T-helper 1 cell treated with Interleukin-12 subunit alpha and Interleukin-12 subunit beta and Interleukin-4 antibody, amounts not matched to agents 30 μg/mL and 1 μg/mL, for 36 hours (primary cell): ENCODE results near the gene C17orf75.
"Not testable (repeated sequence)": the region's sequence is repeated elsewhere in the genome, so short reads cannot be mapped to it uniquely, and the experiment has no call there.

Source experiments
- H3K27ac Mint-ChIP-seq: one replicate; pipeline ENCODE4 v1.8.0; 2021; ENCODE audit warnings: mild to moderate bottlenecking, mixed read lengths
- H3K27me3 Mint-ChIP-seq: one replicate; pipeline ENCODE4 v1.8.0; 2021; ENCODE audit warnings: low read depth, mixed read lengths
- H3K36me3 Mint-ChIP-seq: one replicate; pipeline ENCODE4 v1.8.0; 2021; ENCODE audit warnings: low read depth, mixed read lengths
- H3K4me1 Mint-ChIP-seq: one replicate; pipeline ENCODE4 v1.8.0; 2021; ENCODE audit warnings: low read depth, mixed read lengths
- H3K4me3 Mint-ChIP-seq: one replicate; pipeline ENCODE4 v1.8.0; 2021; ENCODE audit warnings: mild to moderate bottlenecking, moderate library complexity, mixed read lengths
- H3K9me3 Mint-ChIP-seq: one replicate; pipeline ENCODE4 v1.8.0; 2021; ENCODE audit warnings: mixed read lengths

C17orf75 gene

GRCh38 chr17:32330147-32330546, 11.8 kb downstream of the C17orf75 start:
- no peak overlapping the region for H3K4me3 Mint-ChIP-seq
- peaks cover 30% of the 10 kb centered on the region for H3K4me1 Mint-ChIP-seq
- H3K27me3 Mint-ChIP-seq, result no peaks in the 10 kb centered on the region
- no peaks in the 10 kb centered on the region for H3K9me3 Mint-ChIP-seq
- H3K27ac Mint-ChIP-seq, result peak overlapping the region; percentile 24
- peaks cover 22% of the 10 kb centered on the region for H3K36me3 Mint-ChIP-seq

DNA sequence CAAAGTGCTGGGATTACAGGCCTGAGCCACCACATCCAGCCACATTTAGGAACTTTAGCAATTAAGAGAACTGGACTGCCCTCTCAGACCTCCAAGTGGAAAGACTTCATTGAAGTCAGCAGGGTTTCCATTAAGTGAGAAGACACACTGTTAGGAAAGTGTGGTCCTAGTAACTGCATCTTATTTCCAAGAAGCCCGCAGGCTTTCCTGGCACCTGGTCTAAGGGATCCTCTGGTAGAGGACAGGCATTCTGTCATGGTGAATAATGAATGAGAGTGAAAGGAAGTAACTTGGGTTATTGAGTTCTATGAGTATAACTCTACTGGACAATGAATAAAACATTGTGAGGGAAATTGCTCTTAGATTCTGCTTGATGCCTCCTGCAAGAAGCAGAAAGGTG, 14.1 kb downstream of the C17orf75 start:
- Mint-ChIP-seq H3K36me3 (peaks cover 7% of the 10 kb centered on the region), H3K9me3 (no peaks in the 10 kb centered on the region), H3K27ac (no peak overlapping the region), H3K27me3 (no peaks in the 10 kb centered on the region), H3K4me3 (no peak overlapping the region), H3K4me1 (peaks cover 43% of the 10 kb centered on the region)

GRCh38 chr17:32323811-32324491, 18.0 kb downstream of the C17orf75 start:
- H3K9me3 Mint-ChIP-seq, result no peaks in the 10 kb centered on the region
- H3K4me1 Mint-ChIP-seq, result peaks cover 28% of the 10 kb centered on the region
- H3K36me3 Mint-ChIP-seq, result no peaks in the 10 kb centered on the region
- H3K27me3 Mint-ChIP-seq, result no peaks in the 10 kb centered on the region
- peak overlapping the region; percentile 29 for H3K4me3 Mint-ChIP-seq
- H3K27ac Mint-ChIP-seq, result peak overlapping the region; percentile 70

DNA sequence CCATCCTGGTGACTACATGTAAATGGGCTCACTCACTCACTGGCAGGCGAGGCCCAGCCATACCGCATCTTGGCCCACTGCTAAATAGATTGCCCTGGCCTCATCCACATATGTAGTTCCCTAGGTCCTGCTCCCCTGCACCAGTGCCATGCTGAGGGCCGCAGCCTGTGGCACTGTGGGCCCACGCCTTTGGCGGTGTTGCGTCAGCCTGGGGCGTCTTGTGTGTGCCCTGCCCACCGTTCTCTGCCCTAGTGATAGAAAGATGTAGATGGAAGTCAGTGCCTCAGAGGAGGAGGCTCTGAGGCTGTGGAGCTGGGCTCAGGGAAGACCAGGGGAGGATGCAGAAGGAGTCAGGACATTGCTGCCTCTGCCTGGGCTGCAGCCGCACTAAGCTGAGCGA, 18.9 kb downstream of the C17orf75 start:
- Mint-ChIP-seq H3K27me3 (peaks cover 2% of the 10 kb centered on the region), H3K9me3 (no peaks in the 10 kb centered on the region), H3K4me1 (peaks cover 26% of the 10 kb centered on the region), H3K27ac (peak overlapping the region; percentile 34), H3K36me3 (no peaks in the 10 kb centered on the region), H3K4me3 (no peak overlapping the region)

GRCh38 chr17:32320847-32321246, 21.1 kb downstream of the C17orf75 start:
- Mint-ChIP-seq H3K4me1 (peaks cover 22% of the 10 kb centered on the region), H3K4me3 (no peak overlapping the region), H3K27me3 (peaks cover 14% of the 10 kb centered on the region), H3K27ac (no peak overlapping the region), H3K9me3 (no peaks in the 10 kb centered on the region), H3K36me3 (no peaks in the 10 kb centered on the region)

DNA sequence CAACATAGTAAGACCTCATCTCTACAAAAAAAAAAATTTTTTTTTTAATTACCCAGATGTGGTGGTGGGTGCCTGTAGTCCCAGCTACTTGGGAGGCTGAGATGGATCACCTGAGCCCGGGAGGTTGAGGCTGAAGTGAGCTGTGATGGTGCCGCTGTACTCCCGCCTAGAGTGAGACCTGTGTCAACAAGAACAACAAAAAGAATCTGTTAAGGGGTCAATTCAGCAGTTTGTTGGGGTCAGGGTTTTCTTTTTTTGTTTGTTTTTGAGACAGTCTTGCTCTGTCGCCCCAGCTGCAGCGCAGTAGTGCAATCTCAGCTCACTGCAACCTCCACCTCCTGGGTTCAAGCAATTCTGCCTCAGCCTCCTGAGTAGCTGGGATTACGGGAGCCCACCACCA, 21.9 kb downstream of the C17orf75 start:
- not testable (repeated sequence) for H3K27ac Mint-ChIP-seq, H3K9me3 Mint-ChIP-seq, H3K36me3 Mint-ChIP-seq, H3K4me3 Mint-ChIP-seq
- Mint-ChIP-seq H3K4me1 (peaks cover 22% of the 10 kb centered on the region), H3K27me3 (peaks cover 20% of the 10 kb centered on the region)

- H3K4me3 Mint-ChIP-seq, result peak overlapping the region; percentile 79
- H3K36me3 Mint-ChIP-seq, result no peaks in the 10 kb centered on the region
- no peaks in the 10 kb centered on the region for H3K9me3 Mint-ChIP-seq
- H3K27me3 Mint-ChIP-seq, result peaks cover 26% of the 10 kb centered on the region
- H3K4me1 Mint-ChIP-seq, result peaks cover 20% of the 10 kb centered on the region
- H3K27ac Mint-ChIP-seq, result peak overlapping the region; percentile 26
Observed at GRCh38 chr17:32319548-32319905, 22.4 kb downstream of the C17orf75 start.

DNA sequence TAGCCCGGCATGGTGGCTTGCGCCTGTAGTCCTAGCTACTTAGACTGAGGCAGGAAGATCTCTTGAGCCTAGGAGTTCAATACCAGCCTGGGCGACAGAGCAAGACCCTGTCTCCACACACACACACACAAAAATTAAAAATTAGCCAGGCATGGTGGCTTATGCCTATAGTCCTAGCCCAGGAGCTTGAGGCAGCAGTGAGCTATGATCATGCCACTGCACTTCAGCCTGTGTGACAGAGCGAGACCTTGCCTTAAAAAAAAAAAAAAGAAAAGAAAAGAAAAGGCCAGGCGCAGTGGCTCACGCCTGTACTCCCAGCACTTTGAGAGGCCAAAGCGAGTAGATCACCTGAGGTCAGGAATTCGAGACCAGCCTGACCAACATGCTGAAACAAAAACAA, 23.9 kb downstream of the C17orf75 start:
- H3K9me3 Mint-ChIP-seq, result no peaks in the 10 kb centered on the region
- H3K36me3 Mint-ChIP-seq, result no peaks in the 10 kb centered on the region
- peaks cover 7% of the 10 kb centered on the region for H3K4me1 Mint-ChIP-seq
- H3K27ac Mint-ChIP-seq, result no peak overlapping the region
- peaks cover 26% of the 10 kb centered on the region for H3K27me3 Mint-ChIP-seq
- H3K4me3 Mint-ChIP-seq, result peak overlapping the region; percentile 40

- Mint-ChIP-seq H3K4me1 (peaks cover 6% of the 10 kb centered on the region), H3K36me3 (no peaks in the 10 kb centered on the region), H3K27me3 (peaks cover 26% of the 10 kb centered on the region), H3K4me3 (no peak overlapping the region), H3K27ac (no peak overlapping the region), H3K9me3 (no peaks in the 10 kb centered on the region)
Observed at GRCh38 chr17:32317353-32317752, 24.6 kb downstream of the C17orf75 start.

- not testable (repeated sequence) for H3K27ac Mint-ChIP-seq, H3K9me3 Mint-ChIP-seq, H3K4me3 Mint-ChIP-seq, H3K36me3 Mint-ChIP-seq, H3K4me1 Mint-ChIP-seq
- H3K27me3 Mint-ChIP-seq, result peaks cover 26% of the 10 kb centered on the region
Observed at GRCh38 chr17:32316653-32317052, 25.3 kb downstream of the C17orf75 start.

DNA sequence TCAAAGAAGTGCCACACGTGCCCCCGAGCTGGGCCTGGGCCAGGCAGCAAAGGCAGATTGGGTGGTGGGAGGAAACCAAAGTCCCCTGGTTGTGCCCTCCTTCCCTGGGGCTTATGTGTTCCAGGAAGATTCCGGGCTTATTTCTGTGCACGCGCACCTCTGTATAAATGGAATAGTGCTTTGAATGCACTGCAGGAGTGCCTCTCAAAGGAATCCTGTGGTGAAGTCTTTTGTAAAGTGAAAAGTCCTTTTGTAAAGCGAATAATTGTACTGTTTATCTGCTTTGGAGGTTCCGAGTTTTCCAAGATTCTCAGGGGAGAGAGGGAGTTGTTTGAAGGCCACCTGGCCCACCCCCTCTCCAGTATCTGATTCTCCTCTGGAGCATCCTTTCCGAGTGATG, 26.8 kb downstream of the C17orf75 start:
- no peaks in the 10 kb centered on the region for H3K36me3 Mint-ChIP-seq
- no peaks in the 10 kb centered on the region for H3K9me3 Mint-ChIP-seq
- no peak overlapping the region for H3K4me3 Mint-ChIP-seq
- no peak overlapping the region for H3K27ac Mint-ChIP-seq
- H3K27me3 Mint-ChIP-seq, result peaks cover 26% of the 10 kb centered on the region
- H3K4me1 Mint-ChIP-seq, result peaks cover 6% of the 10 kb centered on the region

GRCh38 chr17:32314636-32315035, 27.3 kb downstream of the C17orf75 start:
- H3K27me3 Mint-ChIP-seq, result peaks cover 31% of the 10 kb centered on the region
- no peaks in the 10 kb centered on the region for H3K36me3 Mint-ChIP-seq
- H3K9me3 Mint-ChIP-seq, result no peaks in the 10 kb centered on the region
- no peak overlapping the region for H3K27ac Mint-ChIP-seq
- H3K4me3 Mint-ChIP-seq, result no peak overlapping the region
- H3K4me1 Mint-ChIP-seq, result peaks cover 4% of the 10 kb centered on the region

DNA sequence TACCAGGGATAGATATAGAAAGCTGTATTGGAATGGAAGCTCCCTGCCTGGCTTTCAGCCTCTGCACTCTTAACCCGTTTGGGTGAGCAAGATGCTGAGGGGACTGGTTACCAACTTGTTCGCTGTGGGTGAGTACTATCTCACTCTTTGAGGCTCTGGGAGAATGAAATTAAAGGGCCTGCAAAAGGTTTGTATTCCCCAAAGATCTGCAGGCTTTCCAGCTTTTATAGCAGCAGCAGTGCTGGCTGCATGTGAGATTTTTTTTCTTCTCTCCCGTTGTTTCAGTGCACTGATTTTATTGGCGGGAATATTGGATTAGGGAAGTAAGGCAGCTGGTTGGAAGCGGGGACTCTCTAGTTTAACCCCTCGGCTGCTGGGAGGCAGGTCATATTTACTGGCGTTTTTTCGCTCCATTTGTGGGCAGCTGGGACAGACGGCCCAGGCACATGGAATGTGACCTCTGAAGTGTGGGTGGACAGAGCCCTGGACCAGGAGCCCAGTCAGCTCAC, 30.9 kb downstream of the C17orf75 start:
- no peak overlapping the region for H3K4me3 Mint-ChIP-seq
- H3K4me1 Mint-ChIP-seq, result no peaks in the 10 kb centered on the region
- no peaks in the 10 kb centered on the region for H3K9me3 Mint-ChIP-seq
- no peaks in the 10 kb centered on the region for H3K36me3 Mint-ChIP-seq
- H3K27me3 Mint-ChIP-seq, result peaks cover 37% of the 10 kb centered on the region
- no peak overlapping the region for H3K27ac Mint-ChIP-seq

DNA sequence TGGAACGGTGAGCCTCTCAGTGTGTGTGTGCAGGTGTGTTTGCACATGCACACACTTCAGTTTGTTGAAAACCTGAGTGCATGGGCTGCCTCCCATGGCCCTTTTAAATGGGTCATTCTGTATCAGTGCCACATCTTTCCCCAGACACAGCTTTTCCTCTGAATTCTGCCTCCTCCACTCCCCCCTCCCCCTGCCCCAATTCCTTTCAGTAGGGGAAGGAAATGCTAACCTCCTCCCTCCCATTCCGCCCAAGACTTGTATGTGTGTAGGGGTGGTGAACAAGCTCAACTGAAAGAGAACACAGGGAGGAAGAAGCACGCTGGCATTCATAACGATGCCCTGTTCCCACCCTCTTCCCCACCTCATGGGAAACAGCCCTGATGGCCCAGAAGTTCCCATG, 34.3 kb downstream of the C17orf75 start:
- Mint-ChIP-seq H3K27me3 (peaks cover 29% of the 10 kb centered on the region), H3K36me3 (no peaks in the 10 kb centered on the region), H3K27ac (no peak overlapping the region), H3K4me3 (no peak overlapping the region), H3K9me3 (no peaks in the 10 kb centered on the region), H3K4me1 (no peaks in the 10 kb centered on the region)

GRCh38 chr17:32305049-32305448, 36.9 kb downstream of the C17orf75 start:
- no peaks in the 10 kb centered on the region for H3K9me3 Mint-ChIP-seq
- H3K4me3 Mint-ChIP-seq, result no peak overlapping the region
- no peak overlapping the region for H3K27ac Mint-ChIP-seq
- H3K27me3 Mint-ChIP-seq, result peaks cover 28% of the 10 kb centered on the region
- no peaks in the 10 kb centered on the region for H3K36me3 Mint-ChIP-seq
- no peaks in the 10 kb centered on the region for H3K4me1 Mint-ChIP-seq
